Ascending aorta (tissue), 2 donors: ENCODE data around the gene TCERG1. TPM values are rescaled to one million over a fixed set of nuclear protein-coding genes. Genes with fewer than 3 reads are reported as not detected.

Source experiments
- DNase-seq, 2 donors: peaks; one replicate each; pipeline ENCODE4 v3.0.0-alpha.2; 2019; ENCODE audit warnings: low spot score in 2 of 2
- H3K27ac ChIP-seq, 2 donors: fragments of 200-600 bp; sonication (generic); one replicate each; pipeline ENCODE4 v1.5.1; 2016 to 2017; ENCODE audit warnings: mild to moderate bottlenecking in 1 of 2
- H3K27me3 ChIP-seq: fragments of 200-600 bp; sonication (generic); one replicate; pipeline ENCODE4 v1.5.1; 2017
- H3K36me3 ChIP-seq, 2 donors: fragments of 200-600 bp; sonication (generic); one replicate each; pipeline ENCODE4 v1.5.1; 2016
- H3K4me1 ChIP-seq, 2 donors: fragments of 200-600 bp; sonication (generic); one replicate each; pipeline ENCODE4 v1.5.1; 2016 to 2017; ENCODE audit warnings: mild to moderate bottlenecking in 1 of 2
- H3K4me3 ChIP-seq, 2 donors: fragments of 200-600 bp; sonication (generic); one replicate each; pipeline ENCODE4 v1.5.1; 2016 to 2017; ENCODE audit warnings: mild to moderate bottlenecking in 1 of 2
- H3K9me3 ChIP-seq, 2 donors: fragments of 200-600 bp; sonication (generic); one replicate each; pipeline ENCODE4 v1.5.1; 2016
- CTCF ChIP-seq, 3 experiments: fragments of 200-600 bp in 2 of 3; fragments of 450-650 bp in 1 of 3; sonication (generic) in 2 of 3; IDR thresholded peaks; one replicate each; pipeline ENCODE4 v1.5.1; 2016 to 2019; ENCODE audit warnings: antibody characterized with exemption in 3 of 3, mild to moderate bottlenecking in 1 of 3, moderate library complexity in 1 of 3
- intact Hi-C: fragments of 100-400 bp; cut with DNase I; formaldehyde crosslinking; loops from one replicate; pipeline ENCODE4 v1.15.1; 2023
- total RNA-seq: library from RNA; depleted of rRNA; stranded (reverse); fragments of >200 nt; gene quantifications from one replicate; pipeline ENCODE4 v1.1.0, GENCODE V29; 2016

TCERG1 gene
- total RNA-seq, 1 donor from 2014 or later = 39.8 TPM

GRCh38 chr5:146482775-146483174, 35.6 kb downstream of the TCERG1 start:
- no peak for TF ChIP-seq CTCF (IDR thresholded peaks at IDR 0.05)
- DNase-seq = no peak
- Histone ChIP-seq H3K27ac (no peak overlapping the region), H3K4me3 (no peak overlapping the region), H3K27me3 (no peaks in the 10 kb centered on the region), H3K36me3 (peaks cover 10 to 60% of the 10 kb centered on the region in 2 donors), H3K4me1 (no peaks in the 10 kb centered on the region), H3K9me3 (no peaks in the 10 kb centered on the region)
- intact Hi-C loops = no loop called here

GRCh38 chr5:146484714-146485391, 37.7 kb downstream of the TCERG1 start:
- no peak overlapping the region for H3K27ac ChIP-seq
- intact Hi-C loops = no loop called here
- TF ChIP-seq CTCF (IDR thresholded peaks at IDR 0.05) = no peak
- no peaks in the 10 kb centered on the region for H3K9me3 ChIP-seq
- H3K4me1 ChIP-seq = no peaks in the 10 kb centered on the region
- H3K4me3 ChIP-seq = no peak overlapping the region
- peaks cover 10 to 52% of the 10 kb centered on the region in 2 donors for H3K36me3 ChIP-seq
- H3K27me3 ChIP-seq = no peaks in the 10 kb centered on the region
- no peak for DNase-seq

- no peaks in the 10 kb centered on the region for H3K4me1 ChIP-seq
- intact Hi-C loops = no loop called here
- H3K4me3 ChIP-seq = no peak overlapping the region
- H3K36me3 ChIP-seq = peaks cover 0 to 11% of the 10 kb centered on the region in 2 donors
- TF ChIP-seq CTCF (IDR thresholded peaks at IDR 0.05) = no peak
- peak overlapping the region in 1 of 2 donors; percentile 45 for H3K27ac ChIP-seq
- DNase-seq = no peak
- H3K9me3 ChIP-seq = no peaks in the 10 kb centered on the region
- H3K27me3 ChIP-seq = no peaks in the 10 kb centered on the region
Observed at GRCh38 chr5:146490089-146490843, 43.1 kb downstream of the TCERG1 start.

- Histone ChIP-seq H3K4me3 (no peak overlapping the region), H3K4me1 (no peaks in the 10 kb centered on the region), H3K36me3 (peaks cover 0 to 8% of the 10 kb centered on the region in 2 donors), H3K9me3 (no peaks in the 10 kb centered on the region), H3K27me3 (no peaks in the 10 kb centered on the region), H3K27ac (no peak overlapping the region)
- intact Hi-C loops = no loop called here
- no peak for DNase-seq
- no peak for TF ChIP-seq CTCF (IDR thresholded peaks at IDR 0.05)
Observed at GRCh38 chr5:146494656-146495055, 47.5 kb downstream of the TCERG1 start.

- intact Hi-C loops = no loop called here
- no peak for TF ChIP-seq CTCF (IDR thresholded peaks at IDR 0.05)
- no peak overlapping the region for H3K4me3 ChIP-seq
- no peaks in the 10 kb centered on the region for H3K9me3 ChIP-seq
- no peak for DNase-seq
- no peaks in the 10 kb centered on the region for H3K4me1 ChIP-seq
- peaks cover 12 to 14% of the 10 kb centered on the region in 2 donors for H3K36me3 ChIP-seq
- H3K27ac ChIP-seq = no peak overlapping the region
- no peaks in the 10 kb centered on the region for H3K27me3 ChIP-seq
Observed at GRCh38 chr5:146499680-146500079, 52.5 kb downstream of the TCERG1 start.
